Cerebellar nuclear complex (tissue), 1 donor: ENCODE results near the gene ABR.
"Not testable (repeated sequence)": the region's sequence is repeated elsewhere in the genome, so short reads cannot be mapped to it uniquely, and the experiment has no call there.

Source experiments
- DNase-seq, 2 experiments: peaks; one replicate each; lab custom pipeline; 2025; lab: John Stamatoyannopoulos, UW

Gene ABR

GRCh38 chr17:1120596-1121441, 59.0 kb downstream of the ABR start:
- no peak for DNase-seq

- DNase-seq = no peak
Observed at GRCh38 chr17:1119924-1120323, 59.9 kb downstream of the ABR start.

- DNase-seq = no peak
Observed at GRCh38 chr17:1116602-1117001, 63.2 kb downstream of the ABR start.

GRCh38 chr17:1112875-1113274, 66.9 kb downstream of the ABR start:
- DNase-seq = no peak

GRCh38 chr17:1111599-1112443, 68.0 kb downstream of the ABR start:
- no peak for DNase-seq

GRCh38 chr17:1110862-1111598, 68.8 kb downstream of the ABR start:
- DNase-seq = no peak

- no peak for DNase-seq
Observed at GRCh38 chr17:1110541-1110861, 69.3 kb downstream of the ABR start.

- no peak for DNase-seq
Observed at GRCh38 chr17:1109606-1110540, 69.9 kb downstream of the ABR start.

- no peak for DNase-seq
Observed at GRCh38 chr17:1108765-1109605, 70.8 kb downstream of the ABR start.

- no peak for DNase-seq
Observed at GRCh38 chr17:1108478-1108764, 71.4 kb downstream of the ABR start.

- DNase-seq = no peak
Observed at GRCh38 chr17:1107777-1108477, 71.9 kb downstream of the ABR start.

GRCh38 chr17:1107083-1107776, 72.6 kb downstream of the ABR start:
- no peak for DNase-seq

GRCh38 chr17:1104222-1104621, 75.6 kb downstream of the ABR start:
- no peak for DNase-seq

GRCh38 chr17:1100382-1100781, 79.4 kb downstream of the ABR start:
- DNase-seq = no peak

- DNase-seq = no peak
Observed at GRCh38 chr17:1099242-1099641, 80.5 kb downstream of the ABR start.

- DNase-seq = not testable (repeated sequence)
Observed at GRCh38 chr17:1097972-1098744, 81.6 kb downstream of the ABR start.

GRCh38 chr17:1096215-1096614, 83.6 kb downstream of the ABR start:
- DNase-seq = no peak

- DNase-seq = no peak
Observed at GRCh38 chr17:1095853-1096173, 84.0 kb downstream of the ABR start.
